Measurements from ENCODE around the gene ARID3A.
A peak's percentile ranks its signal among the peaks of the same experiment; 100 is the strongest.
"Not testable (repeated sequence)": the region's sequence is repeated elsewhere in the genome, so short reads cannot be mapped to it uniquely, and the experiment has no call there.

ARID3A gene

GRCh38 chr19:891421-892200, 34.2 kb upstream of the ARID3A start:
- not testable (repeated sequence) for DNase-seq (ENCODE audit: low spot score)

GRCh38 chr19:892243-892893, 33.5 kb upstream of the ARID3A start:
- DNase-seq (ENCODE audit: low spot score): peak; percentile 29

- peak; percentile 92 for DNase-seq (ENCODE audit: low spot score)
Observed at GRCh38 chr19:892894-893689, 32.7 kb upstream of the ARID3A start, which contains the start of the genes MED16 and RNU6-9. Gene MED16 (minus strand): TSS chr19:893187. CDS start chr19:891131, 2,056 bp downstream. Gene RNU6-9 (plus strand): TSS chr19:893484.

- DNase-seq (ENCODE audit: low spot score): no peak
Observed at GRCh38 chr19:896434-896833, 29.4 kb upstream of the ARID3A start.

GRCh38 chr19:896999-897398, 28.8 kb upstream of the ARID3A start:
- no peak for DNase-seq (ENCODE audit: low spot score)

- no peak for DNase-seq (ENCODE audit: low spot score)
Observed at GRCh38 chr19:897442-898039, 28.3 kb upstream of the ARID3A start.

- no peak for DNase-seq (ENCODE audit: low spot score)
Observed at GRCh38 chr19:898663-899062, 27.2 kb upstream of the ARID3A start.

GRCh38 chr19:899336-900042, 26.3 kb upstream of the ARID3A start:
- no peak for DNase-seq (ENCODE audit: low spot score)

- DNase-seq (ENCODE audit: low spot score): no peak
Observed at GRCh38 chr19:900043-900301, 25.9 kb upstream of the ARID3A start.

GRCh38 chr19:900302-901111, 25.3 kb upstream of the ARID3A start:
- no peak for DNase-seq (ENCODE audit: low spot score)

- no peak for DNase-seq (ENCODE audit: low spot score)
Observed at GRCh38 chr19:901216-902092, 24.4 kb upstream of the ARID3A start.

- DNase-seq (ENCODE audit: low spot score): no peak
Observed at GRCh38 chr19:902093-902370, 23.8 kb upstream of the ARID3A start.

GRCh38 chr19:902446-903226, 23.2 kb upstream of the ARID3A start:
- no peak for DNase-seq (ENCODE audit: low spot score)

- no peak for DNase-seq (ENCODE audit: low spot score)
Observed at GRCh38 chr19:903266-903797, 22.5 kb upstream of the ARID3A start.

- no peak for DNase-seq (ENCODE audit: low spot score)
Observed at GRCh38 chr19:904545-904944, 21.3 kb upstream of the ARID3A start.

GRCh38 chr19:906480-906879, 19.4 kb upstream of the ARID3A start:
- DNase-seq (ENCODE audit: low spot score): no peak

- DNase-seq (ENCODE audit: low spot score): no peak
Observed at GRCh38 chr19:907183-907853, 18.5 kb upstream of the ARID3A start.

- DNase-seq (ENCODE audit: low spot score): no peak
Observed at GRCh38 chr19:911197-912033, 14.4 kb upstream of the ARID3A start.

Data from CD4-positive, alpha-beta T cell treated with Interleukin-15 for 4 hours (primary cell).